Measurements from ENCODE around the gene BPIFB6. TPM values are rescaled to one million over a fixed set of nuclear protein-coding genes. Genes with fewer than 3 reads are reported as not detected.

BPIFB6 gene
- total and polyA plus RNA-seq, 11 donors, result not detected

DNA sequence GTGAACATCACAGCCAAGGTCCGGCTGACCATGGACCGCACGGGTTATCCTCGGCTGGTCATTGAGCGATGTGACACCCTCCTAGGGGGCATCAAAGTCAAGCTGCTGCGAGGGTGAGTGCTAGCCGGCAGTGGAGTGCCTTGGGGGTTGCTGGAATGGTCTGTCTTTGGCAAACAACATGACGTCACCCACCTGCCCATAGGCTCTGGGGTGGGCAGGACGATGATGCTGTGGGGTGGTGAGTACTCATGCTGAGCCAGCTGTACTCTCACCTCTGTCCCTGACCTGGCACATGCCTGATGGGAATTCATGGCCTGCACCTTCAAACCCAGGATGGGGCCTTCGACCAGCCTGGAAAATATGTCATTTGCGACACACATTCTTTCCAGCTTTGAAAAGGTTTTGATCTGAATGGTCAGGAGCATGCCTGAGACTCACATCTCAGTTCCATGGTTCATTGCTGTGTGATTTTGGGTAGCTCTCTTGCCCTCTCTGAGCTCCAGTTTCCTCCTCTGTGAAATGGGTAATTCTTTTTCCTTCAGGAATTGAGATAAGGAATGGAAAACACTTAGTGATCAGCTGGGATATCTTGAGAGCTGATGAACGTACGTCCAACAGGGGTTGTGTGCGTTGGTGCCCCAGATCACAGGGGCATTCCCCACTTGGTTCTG, 54.7 kb downstream of the BPIFB6 start:
- DNase-seq (no peak), ATAC-seq (no peak)
- Histone ChIP-seq H3K27me3 (peaks cover 0 to 4% (median 0%) of the 10 kb centered on the region in 9 donors), H3K4me3 (no peak overlapping the region), H3K27ac (no peak overlapping the region), H3K4me1 (no peaks in the 10 kb centered on the region), H3K36me3 (no peaks in the 10 kb centered on the region), H3K9me3 (no peaks in the 10 kb centered on the region)
- WGBS, 4 donors, result 82 to 86% (median 84%) methylated on average over 14 of the region's 14 CpGs
- intact Hi-C loops (cut with DNase I), result no loop called here
- TF ChIP-seq POLR2A (IDR thresholded peaks at IDR 0.05), result no peak
- TF ChIP-seq, protein P1, sequence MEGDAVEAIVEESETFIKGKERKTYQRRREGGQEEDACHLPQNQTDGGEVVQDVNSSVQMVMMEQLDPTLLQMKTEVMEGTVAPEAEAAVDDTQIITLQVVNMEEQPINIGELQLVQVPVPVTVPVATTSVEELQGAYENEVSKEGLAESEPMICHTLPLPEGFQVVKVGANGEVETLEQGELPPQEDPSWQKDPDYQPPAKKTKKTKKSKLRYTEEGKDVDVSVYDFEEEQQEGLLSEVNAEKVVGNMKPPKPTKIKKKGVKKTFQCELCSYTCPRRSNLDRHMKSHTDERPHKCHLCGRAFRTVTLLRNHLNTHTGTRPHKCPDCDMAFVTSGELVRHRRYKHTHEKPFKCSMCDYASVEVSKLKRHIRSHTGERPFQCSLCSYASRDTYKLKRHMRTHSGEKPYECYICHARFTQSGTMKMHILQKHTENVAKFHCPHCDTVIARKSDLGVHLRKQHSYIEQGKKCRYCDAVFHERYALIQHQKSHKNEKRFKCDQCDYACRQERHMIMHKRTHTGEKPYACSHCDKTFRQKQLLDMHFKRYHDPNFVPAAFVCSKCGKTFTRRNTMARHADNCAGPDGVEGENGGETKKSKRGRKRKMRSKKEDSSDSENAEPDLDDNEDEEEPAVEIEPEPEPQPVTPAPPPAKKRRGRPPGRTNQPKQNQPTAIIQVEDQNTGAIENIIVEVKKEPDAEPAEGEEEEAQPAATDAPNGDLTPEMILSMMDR (IDR thresholded peaks at IDR 0.05), result no peak

DNA sequence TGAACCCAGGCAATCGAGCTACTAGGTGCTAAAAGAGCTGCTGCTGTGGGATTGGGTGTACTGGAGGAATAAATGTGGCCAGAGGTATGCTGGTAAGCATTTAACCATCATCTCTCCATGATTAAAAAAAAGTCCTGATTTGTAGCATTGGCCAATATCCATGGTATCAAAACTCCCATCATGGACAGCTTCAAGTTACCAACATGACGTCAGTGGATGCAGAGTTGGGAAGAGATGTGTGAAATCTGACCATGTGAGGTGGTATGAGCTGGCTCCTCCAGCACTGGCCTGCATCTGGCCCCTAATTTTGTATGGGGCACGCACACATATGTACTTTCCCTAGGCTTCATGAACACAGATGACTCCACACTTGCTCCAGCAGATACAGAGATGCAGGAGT, 59.7 kb downstream of the BPIFB6 start:
- Histone ChIP-seq H3K27me3 (no peaks in the 10 kb centered on the region), H3K36me3 (no peaks in the 10 kb centered on the region), H3K4me3 (no peak overlapping the region), H3K27ac (no peak overlapping the region), H3K4me1 (no peaks in the 10 kb centered on the region), H3K9me3 (no peaks in the 10 kb centered on the region)
- DNase-seq, result no peak
- no peak for ATAC-seq
- TF ChIP-seq, protein P1 (IDR thresholded peaks at IDR 0.05), result no peak
- intact Hi-C loops (cut with DNase I), result loop anchor here in 3 of 10 donors (5.0 to 10.0 kb wide), 3 partner anchors 204 to 299 kb away; no protein-coding TSS in a partner anchor
- WGBS, 4 donors, result 67 to 75% (median 71%) methylated on average over 3 of the region's 3 CpGs

GRCh38 chr20:33091693-33092092, 60.2 kb downstream of the BPIFB6 start:
- Histone ChIP-seq H3K4me1 (no peaks in the 10 kb centered on the region), H3K9me3 (no peaks in the 10 kb centered on the region), H3K27me3 (no peaks in the 10 kb centered on the region), H3K27ac (no peak overlapping the region), H3K4me3 (no peak overlapping the region), H3K36me3 (no peaks in the 10 kb centered on the region)
- TF ChIP-seq POLR2A (IDR thresholded peaks at IDR 0.05), result no peak
- TF ChIP-seq, protein P1 (IDR thresholded peaks at IDR 0.05), result no peak
- intact Hi-C loops (cut with DNase I), result loop anchor here in 3 of 10 donors (5.0 to 10.0 kb wide), 3 partner anchors 203 to 299 kb away; no protein-coding TSS in a partner anchor
- WGBS, 4 donors, result 86 to 96% (median 87%) methylated on average over 3 of the region's 3 CpGs
- ATAC-seq, result no peak
- no peak for DNase-seq

DNA sequence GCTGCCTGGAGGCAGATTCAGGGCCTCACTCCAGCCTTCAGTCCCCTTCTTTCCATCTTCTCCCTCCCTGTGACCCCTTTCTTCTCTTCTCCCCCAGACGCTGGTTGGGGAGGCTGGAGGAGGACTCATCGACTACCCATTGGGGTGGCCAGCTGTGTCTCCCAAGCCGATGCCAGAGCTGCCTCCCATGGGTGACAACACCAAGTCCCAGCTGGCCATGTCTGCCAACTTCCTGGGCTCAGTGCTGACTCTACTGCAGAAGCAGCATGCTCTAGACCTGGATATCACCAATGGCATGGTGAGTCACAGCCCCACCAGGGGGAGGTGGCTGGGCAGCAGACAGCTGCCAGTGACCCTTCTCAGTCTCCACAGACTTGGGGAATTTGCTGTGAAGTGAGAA, 60.9 kb downstream of the BPIFB6 start:
- no peaks in the 10 kb centered on the region for H3K4me1 ChIP-seq
- no peak for TF ChIP-seq POLR2A (IDR thresholded peaks at IDR 0.05)
- TF ChIP-seq, protein P1 (IDR thresholded peaks at IDR 0.05), result no peak
- H3K36me3 ChIP-seq, result no peaks in the 10 kb centered on the region
- no peak overlapping the region for H3K27ac ChIP-seq
- ATAC-seq (no peak), DNase-seq (no peak)
- WGBS, 4 donors, result 79 to 91% (median 85%) methylated on average over 3 of the region's 3 CpGs
- H3K4me3 ChIP-seq, result no peak overlapping the region
- no peaks in the 10 kb centered on the region for H3K27me3 ChIP-seq
- no peaks in the 10 kb centered on the region for H3K9me3 ChIP-seq
- intact Hi-C loops (cut with DNase I), result loop anchor here in 3 of 10 donors (5.0 to 10.0 kb wide), 3 partner anchors 202 to 300 kb away; no protein-coding TSS in a partner anchor

Data from heart left ventricle (tissue), 16 donors.